Measurements from ENCODE around the gene TBX4. TPM values are rescaled to one million over a fixed set of nuclear protein-coding genes. Genes with fewer than 3 reads are reported as not detected.
A peak's percentile ranks its signal among the peaks of the same experiment; 100 is the strongest.

Gene TBX4
- total and polyA plus RNA-seq, 2 of the 13 experiments (the other 11 are each of a cell fraction or from before 2014, with no cell fraction given) = 0.11 to 1.1 TPM

DNA sequence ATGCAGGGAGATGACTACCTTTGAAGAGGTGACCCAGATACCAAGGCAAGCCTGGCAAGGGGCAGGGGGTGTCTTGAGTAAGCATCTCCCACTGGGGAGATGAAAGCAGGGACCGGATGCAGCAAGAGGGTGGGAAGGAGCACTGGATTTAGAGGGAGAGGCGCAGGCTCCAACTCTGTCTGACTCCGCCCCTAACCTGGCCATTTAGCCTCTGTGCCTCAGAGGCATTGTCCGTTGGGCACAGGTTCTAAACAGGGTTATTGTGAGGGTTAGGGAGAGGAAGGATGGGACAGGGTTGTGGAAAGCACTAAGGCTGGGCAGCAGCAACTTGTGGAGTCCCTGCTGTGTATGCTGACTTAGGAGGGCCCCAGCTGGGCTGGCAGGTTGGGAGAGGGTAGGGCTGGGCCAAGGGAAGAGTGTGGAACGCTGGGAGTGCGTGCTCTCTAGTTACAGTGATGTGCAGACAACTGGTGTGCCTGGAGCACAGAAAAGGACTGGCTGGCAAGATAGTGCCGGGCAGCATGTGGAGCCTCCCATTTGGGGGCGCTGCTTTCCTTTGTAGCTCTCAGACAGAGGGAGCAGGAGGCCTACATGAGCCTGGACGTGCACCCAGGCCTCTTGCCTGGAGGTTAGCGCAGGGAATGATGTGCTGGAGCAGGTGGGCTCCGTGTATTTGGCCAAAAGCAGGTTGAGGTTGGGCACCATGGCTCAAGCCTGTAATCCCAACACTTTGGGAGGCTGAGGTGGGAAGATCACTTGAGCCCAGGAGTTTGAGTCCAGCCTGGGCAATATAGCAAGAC, 26.3 kb upstream of the TBX4 start (continued):
- no peak for TF ChIP-seq TOPORS (CRISPR knock-in tag; IDR thresholded peaks at IDR 0.05)
- TF ChIP-seq RAD51 (IDR thresholded peaks at IDR 0.05; ENCODE audit: borderline replicate concordance) = no peak
- TF ChIP-seq ATF7 (IDR thresholded peaks at IDR 0.05) = no peak
- TF ChIP-seq ATF7 (CRISPR knock-in tag; IDR thresholded peaks at IDR 0.05) = peak; percentile 20; the same call in 1 of the 2 replicates
- no peak for TF ChIP-seq POLR2AphosphoS2 (IDR thresholded peaks at IDR 0.05; ENCODE audit: low read depth, low read length)
- TF ChIP-seq CEBPG (CRISPR knock-in tag; IDR thresholded peaks at IDR 0.05) = 0 out of 2 replicates have a peak, but pooled peaks have one; percentile 28
- no peak for TF ChIP-seq GPN1 (CRISPR knock-in tag; IDR thresholded peaks at IDR 0.05; ENCODE audit: borderline replicate concordance)
- TF ChIP-seq SOX5 (CRISPR knock-in tag; IDR thresholded peaks at IDR 0.05; ENCODE audit: borderline replicate concordance) = 0 out of 2 replicates have a peak, but pooled peaks have one; percentile 25
- 0 out of 2 replicates have a peak, but pooled peaks have one; percentile 30 for TF ChIP-seq ZNF644 (CRISPR knock-in tag; IDR thresholded peaks at IDR 0.05; ENCODE audit: low read depth)
- no peak for TF ChIP-seq NFYB (CRISPR knock-in tag; IDR thresholded peaks at IDR 0.05)
- TF ChIP-seq, protein P1, sequence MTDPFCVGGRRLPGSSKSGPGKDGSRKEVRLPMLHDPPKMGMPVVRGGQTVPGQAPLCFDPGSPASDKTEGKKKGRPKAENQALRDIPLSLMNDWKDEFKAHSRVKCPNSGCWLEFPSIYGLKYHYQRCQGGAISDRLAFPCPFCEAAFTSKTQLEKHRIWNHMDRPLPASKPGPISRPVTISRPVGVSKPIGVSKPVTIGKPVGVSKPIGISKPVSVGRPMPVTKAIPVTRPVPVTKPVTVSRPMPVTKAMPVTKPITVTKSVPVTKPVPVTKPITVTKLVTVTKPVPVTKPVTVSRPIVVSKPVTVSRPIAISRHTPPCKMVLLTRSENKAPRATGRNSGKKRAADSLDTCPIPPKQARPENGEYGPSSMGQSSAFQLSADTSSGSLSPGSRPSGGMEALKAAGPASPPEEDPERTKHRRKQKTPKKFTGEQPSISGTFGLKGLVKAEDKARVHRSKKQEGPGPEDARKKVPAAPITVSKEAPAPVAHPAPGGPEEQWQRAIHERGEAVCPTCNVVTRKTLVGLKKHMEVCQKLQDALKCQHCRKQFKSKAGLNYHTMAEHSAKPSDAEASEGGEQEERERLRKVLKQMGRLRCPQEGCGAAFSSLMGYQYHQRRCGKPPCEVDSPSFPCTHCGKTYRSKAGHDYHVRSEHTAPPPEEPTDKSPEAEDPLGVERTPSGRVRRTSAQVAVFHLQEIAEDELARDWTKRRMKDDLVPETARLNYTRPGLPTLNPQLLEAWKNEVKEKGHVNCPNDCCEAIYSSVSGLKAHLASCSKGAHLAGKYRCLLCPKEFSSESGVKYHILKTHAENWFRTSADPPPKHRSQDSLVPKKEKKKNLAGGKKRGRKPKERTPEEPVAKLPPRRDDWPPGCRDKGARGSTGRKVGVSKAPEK (CRISPR knock-in tag; IDR thresholded peaks at IDR 0.05; ENCODE audit: borderline replicate concordance) = peak; percentile 65; the same call in 1 of the 2 replicates
- TF ChIP-seq TRIM24 (CRISPR knock-in tag; IDR thresholded peaks at IDR 0.05) = no peak; the same call in 1 of the 2 replicates
- TF ChIP-seq, protein P2, sequence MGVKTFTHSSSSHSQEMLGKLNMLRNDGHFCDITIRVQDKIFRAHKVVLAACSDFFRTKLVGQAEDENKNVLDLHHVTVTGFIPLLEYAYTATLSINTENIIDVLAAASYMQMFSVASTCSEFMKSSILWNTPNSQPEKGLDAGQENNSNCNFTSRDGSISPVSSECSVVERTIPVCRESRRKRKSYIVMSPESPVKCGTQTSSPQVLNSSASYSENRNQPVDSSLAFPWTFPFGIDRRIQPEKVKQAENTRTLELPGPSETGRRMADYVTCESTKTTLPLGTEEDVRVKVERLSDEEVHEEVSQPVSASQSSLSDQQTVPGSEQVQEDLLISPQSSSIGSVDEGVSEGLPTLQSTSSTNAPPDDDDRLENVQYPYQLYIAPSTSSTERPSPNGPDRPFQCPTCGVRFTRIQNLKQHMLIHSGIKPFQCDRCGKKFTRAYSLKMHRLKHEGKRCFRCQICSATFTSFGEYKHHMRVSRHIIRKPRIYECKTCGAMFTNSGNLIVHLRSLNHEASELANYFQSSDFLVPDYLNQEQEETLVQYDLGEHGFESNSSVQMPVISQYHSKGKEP (CRISPR knock-in tag; IDR thresholded peaks at IDR 0.05) = no peak
- no peak for TF ChIP-seq NFATC3 (CRISPR knock-in tag; IDR thresholded peaks at IDR 0.05)
- TF ChIP-seq ZNF12 (CRISPR knock-in tag; IDR thresholded peaks at IDR 0.05) = no peak
- no peak for TF ChIP-seq IKZF1 (IDR thresholded peaks at IDR 0.05)
- TF ChIP-seq SSRP1 (CRISPR knock-in tag; IDR thresholded peaks at IDR 0.05) = no peak
- TF ChIP-seq ZNF576 (CRISPR knock-in tag; IDR thresholded peaks at IDR 0.05) = no peak
- peak; percentile 87 for TF ChIP-seq SMC3 (IDR thresholded peaks at IDR 0.05; ENCODE audit: low read length)
- TF ChIP-seq PITX1 (CRISPR knock-in tag; IDR thresholded peaks at IDR 0.05) = peak; percentile 55; the same call in 1 of the 2 replicates
- no peak for TF ChIP-seq IKZF4 (CRISPR knock-in tag; IDR thresholded peaks at IDR 0.05; ENCODE audit: borderline replicate concordance, low read depth, not compliant biosample characterization)
- TF ChIP-seq, protein P3, sequence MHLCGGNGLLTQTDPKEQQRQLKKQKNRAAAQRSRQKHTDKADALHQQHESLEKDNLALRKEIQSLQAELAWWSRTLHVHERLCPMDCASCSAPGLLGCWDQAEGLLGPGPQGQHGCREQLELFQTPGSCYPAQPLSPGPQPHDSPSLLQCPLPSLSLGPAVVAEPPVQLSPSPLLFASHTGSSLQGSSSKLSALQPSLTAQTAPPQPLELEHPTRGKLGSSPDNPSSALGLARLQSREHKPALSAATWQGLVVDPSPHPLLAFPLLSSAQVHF (CRISPR knock-in tag; IDR thresholded peaks at IDR 0.05) = no peak
- no peak for TF ChIP-seq ZNF432 (CRISPR knock-in tag; IDR thresholded peaks at IDR 0.05; ENCODE audit: borderline replicate concordance)
- TF ChIP-seq ZNF337 (CRISPR knock-in tag; IDR thresholded peaks at IDR 0.05; ENCODE audit: borderline replicate concordance, low read depth) = no peak
- no peak for TF ChIP-seq ZNF468 (CRISPR knock-in tag; IDR thresholded peaks at IDR 0.05)
- no peak for TF ChIP-seq RARG (CRISPR knock-in tag; IDR thresholded peaks at IDR 0.05; ENCODE audit: low read depth)
- no peak for TF ChIP-seq ZNF740 (CRISPR knock-in tag; IDR thresholded peaks at IDR 0.05)

All from HepG2 (cell line).